NCI-H69 (cell line): ENCODE measurements around the gene NIN.
"Not testable (repeated sequence)": the region's sequence is repeated elsewhere in the genome, so short reads cannot be mapped to it uniquely, and the experiment has no call there.

ENCODE experiments used
- DNase-seq: peaks from one replicate; lab custom pipeline; 2025; lab: John Stamatoyannopoulos, UW

NIN gene

GRCh38 chr14:50719911-50720759 lies 110.8 kb downstream of the NIN start:
- no peak for DNase-seq

DNA sequence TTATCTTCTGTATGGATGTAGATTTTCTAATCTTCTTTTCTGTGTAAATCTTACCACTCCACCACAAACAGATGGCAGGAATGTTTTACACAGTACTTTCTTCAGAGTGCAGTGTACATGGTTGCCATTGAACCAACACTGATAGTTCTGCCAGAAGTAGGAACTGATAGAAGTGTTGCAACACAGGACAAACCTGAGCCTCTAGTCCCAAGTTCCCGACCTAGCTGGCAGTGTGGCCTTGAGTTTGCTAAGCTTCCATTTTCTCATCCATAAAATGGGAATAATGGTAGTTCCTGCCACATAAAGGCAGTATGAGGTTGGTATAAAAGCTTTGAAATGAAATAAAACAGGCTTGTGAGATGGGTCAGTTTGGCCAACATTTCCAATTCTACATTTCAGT lies 112.0 kb downstream of the NIN start:
- DNase-seq = peak; percentile 15

DNA sequence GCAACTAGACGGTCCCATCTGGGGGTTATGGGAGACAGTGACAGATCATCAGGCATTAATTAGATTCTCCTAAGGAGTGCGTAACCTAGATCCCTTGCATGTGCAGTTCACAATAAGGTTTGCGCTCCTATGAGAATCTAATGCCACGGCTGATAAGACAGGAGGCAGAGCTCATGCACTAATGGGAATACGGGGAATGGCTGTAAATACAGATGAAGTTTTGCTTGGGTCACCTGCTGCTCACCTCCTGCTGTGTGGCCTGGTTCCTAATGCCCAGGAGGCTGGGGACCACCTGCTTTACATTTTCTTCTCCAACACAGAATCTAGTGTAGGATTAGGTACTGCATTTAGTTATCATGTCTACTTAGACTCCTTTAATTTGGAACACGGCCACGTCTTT lies 113.2 kb downstream of the NIN start:
- peak; percentile 51 for DNase-seq

- peak; percentile 52 for DNase-seq
Observed at GRCh38 chr14:50714450-50715073, 116.4 kb downstream of the NIN start.

DNA sequence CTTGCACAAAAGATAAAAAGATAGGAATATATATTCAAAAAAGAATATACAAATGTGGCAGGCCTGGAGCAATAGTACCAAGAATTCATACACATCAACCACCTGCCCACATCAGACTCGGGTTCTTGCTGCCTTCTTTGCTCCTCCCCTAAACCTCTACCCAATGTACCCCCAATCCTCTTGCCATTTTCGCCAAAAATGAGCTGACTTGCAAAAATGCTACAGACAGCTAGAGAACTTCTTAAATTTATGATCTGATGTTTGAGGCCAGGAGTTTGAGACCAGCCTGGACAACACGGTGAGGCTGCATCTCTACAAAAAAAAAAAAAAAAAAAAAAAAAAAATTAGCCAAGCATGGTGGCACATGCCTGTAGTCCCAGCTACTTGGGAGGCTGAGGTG lies 119.9 kb downstream of the NIN start:
- DNase-seq = no peak

DNA sequence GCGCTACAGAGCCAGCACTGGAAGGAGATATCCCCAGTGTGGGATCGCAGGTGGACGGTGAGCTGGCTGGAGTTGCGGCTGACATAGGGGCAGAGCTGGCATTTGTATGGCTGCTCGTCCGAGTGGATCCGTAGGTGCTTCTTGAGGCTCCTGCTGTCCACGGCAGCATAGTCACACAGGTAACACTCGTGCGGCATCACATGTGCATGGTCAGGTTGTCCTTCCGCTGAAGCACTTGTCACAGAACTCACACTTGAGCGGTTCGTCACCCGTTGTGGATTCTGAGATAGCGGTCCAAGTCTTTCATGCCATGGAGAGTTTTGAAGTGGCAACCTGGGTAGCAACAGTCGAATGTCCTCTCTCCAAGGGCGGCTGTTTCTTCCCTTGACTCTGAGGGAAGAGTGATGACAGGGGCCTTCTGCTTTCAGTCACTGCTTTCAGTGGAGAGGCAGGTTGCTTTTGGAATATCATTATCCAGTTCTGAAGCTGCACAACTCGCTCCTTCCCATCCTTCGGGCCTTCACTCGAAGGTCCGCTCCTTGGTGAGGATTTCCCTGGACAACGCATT lies 125.9 kb downstream of the NIN start:
- no peak for DNase-seq

- DNase-seq = no peak
Observed at GRCh38 chr14:50704454-50705010, 126.4 kb downstream of the NIN start.

DNA sequence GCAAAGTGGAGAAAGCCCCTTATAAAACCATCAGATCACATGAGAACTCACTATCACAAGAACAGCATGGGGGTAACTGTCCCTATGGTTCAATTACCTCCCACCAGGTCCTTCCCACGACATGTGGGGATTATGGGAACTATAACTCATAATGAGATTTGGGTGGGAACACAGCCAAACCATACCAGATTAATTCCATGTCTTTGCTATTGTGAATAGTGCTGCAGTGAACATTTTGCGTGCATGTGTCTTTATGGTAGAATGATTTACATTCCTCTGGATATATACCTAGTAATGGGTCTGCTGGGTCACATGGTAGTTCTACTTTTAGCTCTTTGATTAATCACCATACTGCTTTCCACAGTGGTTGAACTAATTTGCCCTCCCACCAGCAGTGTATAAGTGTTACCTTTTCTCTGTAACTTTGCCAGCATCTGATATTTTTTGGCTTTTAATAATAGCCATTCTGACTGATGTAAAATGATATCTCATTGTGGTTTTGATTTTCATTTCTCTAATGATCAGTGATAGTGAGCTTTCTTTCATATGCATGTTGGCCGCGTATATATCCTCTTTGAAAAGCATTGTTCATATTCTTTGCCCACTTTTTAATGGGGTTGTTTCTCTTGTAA lies 133.2 kb downstream of the NIN start:
- DNase-seq = no peak

DNA sequence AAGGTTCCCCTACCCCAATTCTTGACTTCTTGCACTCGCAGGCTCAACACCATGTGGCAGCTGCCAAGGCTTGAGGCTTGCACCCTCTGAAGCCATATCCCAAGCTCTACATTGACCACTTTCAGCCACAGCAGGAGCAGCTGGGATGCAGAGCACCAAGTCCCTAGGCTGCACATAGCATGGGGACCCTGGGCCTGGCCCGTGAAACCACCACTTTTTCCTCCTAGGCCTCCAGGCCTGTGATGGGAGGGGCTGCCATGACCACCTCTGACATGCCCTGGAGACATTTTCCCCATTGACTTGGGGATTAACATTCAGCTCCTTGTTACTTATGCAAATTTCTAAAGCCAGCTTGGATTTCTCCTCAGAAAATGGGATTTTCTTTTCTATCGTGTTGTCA lies 136.7 kb downstream of the NIN start:
- DNase-seq = not testable (repeated sequence)

- DNase-seq = peak; percentile 23
Observed at GRCh38 chr14:50688875-50689274, 142.1 kb downstream of the NIN start.

DNA sequence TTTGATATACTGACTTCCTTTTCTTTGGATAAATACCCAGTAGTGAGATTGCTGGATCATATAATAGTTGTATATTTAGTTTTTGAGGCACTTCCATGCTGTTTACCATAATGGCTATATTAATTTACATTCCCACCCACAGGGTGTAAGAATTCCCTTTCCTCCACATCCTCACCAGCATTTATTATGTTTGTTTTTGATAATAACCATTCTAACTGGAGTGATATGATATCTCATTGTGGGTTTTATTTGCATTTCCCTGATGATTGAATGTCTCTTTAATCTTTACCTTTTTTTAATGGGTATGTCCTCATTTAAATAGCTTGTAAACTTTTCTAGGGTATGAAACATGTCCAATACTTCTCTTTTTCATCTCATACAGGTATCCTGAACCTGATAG lies 151.3 kb downstream of the NIN start:
- peak; percentile 47 for DNase-seq

GRCh38 chr14:50678163-50678562 lies 152.8 kb downstream of the NIN start:
- no peak for DNase-seq

DNA sequence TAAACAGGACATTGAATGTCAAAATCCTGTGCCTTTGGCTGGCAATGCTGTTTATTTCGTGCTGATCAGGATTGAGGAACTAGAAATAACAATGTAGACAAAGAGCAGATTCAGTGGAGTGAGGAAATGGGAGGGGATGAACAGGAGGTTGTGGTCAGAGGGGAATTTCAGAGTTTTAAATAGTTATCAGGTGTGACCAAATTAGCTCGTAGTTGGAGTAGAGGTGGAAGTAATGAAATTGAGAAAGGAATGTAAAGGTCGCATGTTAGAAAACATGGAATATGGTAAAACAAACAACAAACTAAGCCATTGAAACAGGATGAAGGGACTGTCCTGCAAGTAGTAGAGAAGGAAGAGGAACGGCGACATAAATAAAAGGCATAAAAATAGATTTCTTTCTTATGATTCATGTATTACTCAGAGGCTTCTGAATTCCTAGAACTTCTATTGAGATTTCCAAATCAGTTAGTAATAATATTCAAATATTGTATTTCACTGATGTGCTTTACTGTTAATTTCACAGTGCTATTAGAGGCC lies 153.4 kb downstream of the NIN start:
- no peak for DNase-seq

DNA sequence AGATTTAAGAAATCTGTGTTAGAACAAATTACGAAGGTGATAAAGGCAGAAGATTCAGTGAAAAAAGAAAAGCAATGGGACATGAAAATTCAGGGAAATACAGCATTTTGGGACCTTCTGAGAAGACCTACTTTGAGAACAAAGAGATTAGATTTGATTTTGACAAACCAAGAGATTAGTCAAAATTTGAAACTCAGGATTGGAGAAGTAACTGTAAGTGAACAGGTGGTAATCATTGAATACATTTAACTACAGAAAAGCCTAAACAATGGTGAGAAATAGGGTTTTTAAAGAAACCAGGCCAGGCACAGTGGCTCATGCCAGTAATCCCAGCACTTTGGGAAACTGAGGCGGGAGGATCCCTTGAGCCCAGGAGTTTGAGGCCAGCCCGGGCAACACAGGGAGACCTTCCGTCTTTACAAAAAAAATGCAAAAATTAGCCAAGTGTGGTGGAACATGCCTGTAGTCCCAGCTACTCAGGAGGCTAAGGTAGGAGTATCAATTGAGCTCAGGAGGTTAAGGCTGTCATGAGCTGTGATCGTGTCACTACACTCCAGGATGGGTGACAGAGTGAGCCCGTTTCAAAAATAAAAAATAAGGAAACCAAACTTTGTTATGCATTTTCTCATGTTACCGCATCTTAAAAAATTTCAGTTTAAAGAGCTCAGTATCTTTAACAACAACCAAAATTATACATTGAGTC lies 154.0 kb downstream of the NIN start:
- no peak for DNase-seq

GRCh38 chr14:50675597-50675996 lies 155.4 kb downstream of the NIN start:
- no peak for DNase-seq

GRCh38 chr14:50670866-50671256 lies 160.1 kb downstream of the NIN start:
- DNase-seq = no peak

DNA sequence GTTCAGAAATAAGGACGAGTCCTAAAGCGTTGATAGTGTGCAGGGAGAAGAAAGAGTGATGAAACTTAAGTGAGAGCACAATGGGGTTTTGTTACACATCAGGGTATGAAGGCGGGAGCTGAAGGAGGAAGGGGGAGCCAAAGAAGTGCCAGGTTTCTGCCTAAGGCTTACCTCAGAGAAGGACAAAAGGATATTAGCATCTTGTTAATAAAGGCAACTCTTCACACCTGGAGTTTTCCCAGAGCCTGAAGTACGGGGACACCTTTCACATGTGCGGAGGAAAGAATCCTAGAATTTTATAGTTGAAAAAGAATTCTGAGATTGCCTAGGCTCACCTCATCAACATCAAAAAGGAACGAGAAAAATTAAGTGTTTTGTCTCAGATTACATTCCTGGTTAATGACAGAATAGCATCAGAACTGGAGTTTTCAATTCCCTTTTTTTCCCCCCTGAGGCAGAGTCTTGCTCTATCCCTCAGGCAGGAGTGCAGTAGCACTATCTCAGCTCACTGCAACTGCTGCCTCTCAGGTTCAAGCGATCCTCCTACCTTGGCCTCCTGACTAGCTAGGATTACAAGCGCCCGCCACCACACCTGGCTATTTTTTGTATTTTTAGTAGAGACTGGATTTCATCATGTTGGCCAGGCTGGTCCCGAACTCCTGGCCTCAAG lies 160.6 kb downstream of the NIN start:
- DNase-seq = no peak
